CD14-positive monocyte (primary cell): Measurements from ENCODE around the gene NCOA4. TPM values are rescaled to one million over a fixed set of nuclear protein-coding genes. Genes with fewer than 3 reads are reported as not detected.
A peak's percentile ranks its signal among the peaks of the same experiment; 100 is the strongest.

Source experiments
- DNase-seq, 3 donors: peaks; one replicate each; pipeline ENCODE4 v3.0.0-alpha.2; 2011 to 2022
- H2AFZ ChIP-seq: 2 replicates; pipeline ENCODE4 v1.6.0; 2012; ENCODE audit warnings: mild to moderate bottlenecking, low read depth, low read length, inconsistent platforms; ENCODE audit not compliant: insufficient read depth, poor library complexity, severe bottlenecking
- H3K27ac ChIP-seq, 2 donors: 1 replicate in 1 of 2; 2 replicates in 1 of 2; pipeline ENCODE4 v1.5.1; 2012 to 2013; ENCODE audit warnings: low read length in 2 of 2, control low read depth in 1 of 2, inconsistent platforms in 1 of 2, low read depth in 1 of 2, mild to moderate bottlenecking in 1 of 2
- H3K27me3 ChIP-seq, 2 donors: one replicate each; pipeline versions ENCODE4 v1.6.0 to v1.6.1; 2011 to 2013; ENCODE audit warnings: low read length in 2 of 2; ENCODE audit not compliant: control insufficient read depth in 2 of 2, insufficient read depth in 2 of 2
- H3K36me3 ChIP-seq, 2 donors: replicated peaks in 1 of 2; 1 replicate in 1 of 2; 2 replicates in 1 of 2; pipeline versions ENCODE4 v1.5.1 to v1.6.1; 2012 to 2013; ENCODE audit warnings: low read length in 2 of 2, control low read depth in 1 of 2, inconsistent platforms in 1 of 2, mild to moderate bottlenecking in 1 of 2; ENCODE audit not compliant: insufficient read depth in 2 of 2, control insufficient read depth in 1 of 2
- H3K4me1 ChIP-seq, 2 donors: 1 replicate in 1 of 2; 2 replicates in 1 of 2; pipeline versions ENCODE4 v1.5.1 to v1.6.1; 2012 to 2013; ENCODE audit warnings: low read length in 2 of 2, control low read depth in 1 of 2, inconsistent platforms in 1 of 2, mild to moderate bottlenecking in 1 of 2, moderate library complexity in 1 of 2; ENCODE audit not compliant: insufficient read depth in 2 of 2, control insufficient read depth in 1 of 2
- H3K4me2 ChIP-seq: replicated peaks from 2 replicates; pipeline ENCODE3; 2012; ENCODE audit warnings: low read length, moderate library complexity, mild to moderate bottlenecking; ENCODE audit not compliant: poor library complexity, severe bottlenecking; ENCODE audit errors: extremely low read depth
- H3K4me3 ChIP-seq, 3 experiments: fragments of 200-600 bp in 1 of 3; sonication (generic) in 1 of 3; replicated peaks in 1 of 3; 1 replicate in 2 of 3; 2 replicates in 1 of 3; pipeline ENCODE4 v1.5.1; 2011 to 2013; ENCODE audit warnings: low read length in 3 of 3, mild to moderate bottlenecking in 3 of 3, control low read depth in 2 of 3, low read depth in 2 of 3, inconsistent platforms in 1 of 3, moderate library complexity in 1 of 3
- H3K79me2 ChIP-seq: 2 replicates; pipeline ENCODE4 v1.6.0; 2012; ENCODE audit warnings: mild to moderate bottlenecking, control low read depth, inconsistent platforms, low read length, moderate library complexity; ENCODE audit not compliant: insufficient read depth
- H3K9ac ChIP-seq: 2 replicates; pipeline ENCODE4 v1.6.0; 2017; ENCODE audit warnings: low read length, mild to moderate bottlenecking; ENCODE audit not compliant: insufficient read depth, poor library complexity, severe bottlenecking
- H3K9me3 ChIP-seq, 2 donors: replicated peaks in 1 of 2; 1 replicate in 1 of 2; 2 replicates in 1 of 2; pipeline versions ENCODE4 v1.5.1 to v1.6.1; 2012 to 2013; ENCODE audit warnings: low read length in 2 of 2, control low read depth in 1 of 2; ENCODE audit not compliant: control insufficient read depth in 1 of 2, insufficient read depth in 1 of 2
- H4K20me1 ChIP-seq: 2 replicates; pipeline ENCODE4 v1.6.0; 2012; ENCODE audit warnings: mild to moderate bottlenecking, low read length, control low read depth, moderate library complexity; ENCODE audit not compliant: insufficient read depth
- H3K27ac Mint-ChIP-seq, 7 donors: one replicate each; pipeline ENCODE4 v1.8.0; 2020; ENCODE audit warnings: mild to moderate bottlenecking in 7 of 7, mixed read lengths in 7 of 7, moderate library complexity in 6 of 7, inconsistent platforms in 2 of 7
- H3K27me3 Mint-ChIP-seq, 3 donors: one replicate each; pipeline ENCODE4 v1.8.0; 2021 to 2022; ENCODE audit warnings: low read depth in 3 of 3, mild to moderate bottlenecking in 3 of 3, mixed read lengths in 3 of 3, moderate library complexity in 3 of 3, inconsistent platforms in 1 of 3
- H3K36me3 Mint-ChIP-seq, 2 donors: one replicate each; pipeline ENCODE4 v1.8.0; 2020; ENCODE audit warnings: mixed read lengths in 2 of 2, inconsistent platforms in 1 of 2, mild to moderate bottlenecking in 1 of 2
- H3K4me1 Mint-ChIP-seq: one replicate; pipeline ENCODE4 v1.8.0; 2020; ENCODE audit warnings: mild to moderate bottlenecking, mixed read lengths
- H3K4me3 Mint-ChIP-seq, 2 donors: one replicate each; pipeline ENCODE4 v1.8.0; 2020; ENCODE audit warnings: mild to moderate bottlenecking in 2 of 2, mixed read lengths in 2 of 2, moderate library complexity in 1 of 2
- H3K9me3 Mint-ChIP-seq, 7 donors: one replicate each; pipeline ENCODE4 v1.8.0; 2020 to 2022; ENCODE audit warnings: mixed read lengths in 7 of 7, mild to moderate bottlenecking in 6 of 7, moderate library complexity in 6 of 7, inconsistent platforms in 2 of 7
- CTCF ChIP-seq: fragments of 200-600 bp; IDR thresholded peaks from one replicate; pipeline ENCODE4 v1.8.0; 2022; ENCODE audit warnings: antibody characterized with exemption, mild to moderate bottlenecking
- WGBS: methylation state at CpG from one replicate; pipeline ENCODE4 v1.1.5; 2013; ENCODE audit warnings: missing lambda C conversion rate; ENCODE audit not compliant: insufficient coverage; 5-methylcytosine and 5-hydroxymethylcytosine counted together
- intact Hi-C, 2 donors: fragments of 100-400 bp; cut with micrococcal nuclease; formaldehyde crosslinking; loops; one replicate each; pipeline versions ENCODE4 v1.15.0 to v1.15.1; 2023
- polyA plus RNA-seq, 3 donors: library from polyadenylated mRNA; depleted of rRNA in 1 of 3; unstranded in 2 of 3; stranded (reverse) in 1 of 3; fragments of 300-500 nt in 2 of 3; fragments of >200 nt in 1 of 3; fragmentation: Illumina TruSeq in 2 of 3; gene quantifications; 1 replicate in 2 of 3; 2 replicates in 1 of 3; pipeline ENCODE4 v1.2.3, GENCODE V29; 2012 to 2021

The NCOA4 gene
- polyA plus RNA-seq, 3 donors, result 161 to 853 (median 784) TPM

- peaks cover 0 to 2% (median 2%) of the 10 kb centered on the region in 3 donors for H3K27me3 Mint-ChIP-seq
- intact Hi-C loops, result no loop called here
- peak; percentile 46 to 50 (median 48) for DNase-seq
Observed at GRCh38 chr10:46077731-46078413, 47.4 kb upstream of the NCOA4 start.

GRCh38 chr10:46077141-46077554, 46.7 kb upstream of the NCOA4 start:
- peaks cover 0 to 2% (median 2%) of the 10 kb centered on the region in 3 donors for H3K27me3 Mint-ChIP-seq
- peak overlapping the region in 1 of 2 donors; percentile 53 for H3K4me3 Mint-ChIP-seq

More at GRCh38 chr10:46077731-46078413, 47.4 kb upstream of the NCOA4 start:
- Histone ChIP-seq H2AFZ (no peak overlapping the region), H3K27me3 (no peaks in the 10 kb centered on the region), H3K4me2 (peak overlapping the region; percentile 40), H3K27ac (peak overlapping the region; percentile 69 to 87), H3K9me3 (no peaks in the 10 kb centered on the region), H3K4me1 (peaks cover 51 to 61% of the 10 kb centered on the region in 2 donors), H3K79me2 (no peaks in the 10 kb centered on the region), H3K36me3 (no peaks in the 10 kb centered on the region), H3K4me3 (peak overlapping the region in 1 of 3 experiments; percentile 31), H3K9ac (peak overlapping the region; percentile 11), H4K20me1 (no peaks in the 10 kb centered on the region)
- Mint-ChIP-seq H3K36me3 (no peaks in the 10 kb centered on the region), H3K9me3 (peaks cover 0 to 5% (median 0%) of the 10 kb centered on the region in 7 donors), H3K4me3 (peak overlapping the region in 1 of 2 donors; percentile 24), H3K27ac (peak overlapping the region; percentile 83 to 97 (median 95)), H3K4me1 (peaks cover 62% of the 10 kb centered on the region)
- 50% methylated on average over 1 of the region's 5 CpGs for WGBS
- no peak for TF ChIP-seq CTCF

More at GRCh38 chr10:46077141-46077554, 46.7 kb upstream of the NCOA4 start:
- no CpG with 5 or more reads among the region's 4 CpGs for WGBS
- peak overlapping the region; percentile 40 for H3K4me2 ChIP-seq
- intact Hi-C loops, result no loop called here
- no peak for TF ChIP-seq CTCF
- H3K9ac ChIP-seq, result peak overlapping the region; percentile 11
- H3K4me1 ChIP-seq, result peaks cover 51 to 61% of the 10 kb centered on the region in 2 donors
- no peak overlapping the region for H2AFZ ChIP-seq
- H3K79me2 ChIP-seq, result no peaks in the 10 kb centered on the region
- peak overlapping the region in 1 of 3 experiments; percentile 31 for H3K4me3 ChIP-seq
- no peaks in the 10 kb centered on the region for H3K36me3 ChIP-seq
- H3K27me3 ChIP-seq, result no peaks in the 10 kb centered on the region
- no peaks in the 10 kb centered on the region for H3K9me3 ChIP-seq
- Mint-ChIP-seq H3K27ac (peak overlapping the region; percentile 83 to 97 (median 95)), H3K9me3 (peaks cover 0 to 5% (median 0%) of the 10 kb centered on the region in 7 donors), H3K36me3 (no peaks in the 10 kb centered on the region), H3K4me1 (peaks cover 60% of the 10 kb centered on the region)
- H4K20me1 ChIP-seq, result no peaks in the 10 kb centered on the region
- peak overlapping the region; percentile 69 to 87 for H3K27ac ChIP-seq
- DNase-seq, result peak; percentile 56 to 77 (median 64)
